GM21367 (cell line): ENCODE measurements around the gene DLX5.

Experiments used
- ATAC-seq: cut with Tn5 transposase; IDR thresholded peaks from one replicate; pipeline ENCODE4 v1.9.1; 2021; ENCODE audit not compliant: unreplicated experiment

DLX5 gene

DNA sequence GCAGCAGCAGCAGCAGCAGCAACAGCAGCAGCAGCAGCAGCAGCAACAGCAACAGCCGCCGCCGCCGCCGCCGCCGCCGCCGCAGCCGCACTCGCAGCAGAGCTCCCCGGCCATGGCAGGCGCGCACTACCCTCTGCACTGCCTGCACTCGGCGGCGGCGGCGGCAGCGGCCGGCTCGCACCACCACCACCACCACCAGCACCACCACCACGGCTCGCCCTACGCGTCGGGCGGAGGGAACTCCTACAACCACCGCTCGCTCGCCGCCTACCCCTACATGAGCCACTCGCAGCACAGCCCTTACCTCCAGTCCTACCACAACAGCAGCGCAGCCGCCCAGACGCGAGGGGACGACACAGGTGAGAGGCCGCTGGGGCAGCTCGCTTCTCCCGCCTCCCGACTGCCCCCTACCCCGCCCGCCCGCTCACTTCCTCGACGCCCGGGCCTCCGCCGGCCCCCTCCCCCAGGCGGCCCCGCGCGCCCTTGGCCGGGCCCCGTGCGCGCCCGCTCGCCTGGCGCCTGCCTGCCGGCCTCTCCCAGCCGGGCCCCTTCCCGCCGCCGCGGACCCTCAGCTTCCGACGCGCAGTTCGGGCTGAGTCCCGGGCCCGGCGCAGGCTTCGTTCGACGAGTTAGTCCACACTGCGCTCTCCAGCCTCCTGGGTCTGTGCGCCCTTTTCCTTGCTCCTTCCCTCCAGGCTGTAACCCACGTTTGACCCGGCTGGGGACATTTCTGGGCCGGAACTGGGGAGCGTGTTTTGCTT, 18.4 kb downstream of the DLX5 start:
- peak; percentile 52 for ATAC-seq

DNA sequence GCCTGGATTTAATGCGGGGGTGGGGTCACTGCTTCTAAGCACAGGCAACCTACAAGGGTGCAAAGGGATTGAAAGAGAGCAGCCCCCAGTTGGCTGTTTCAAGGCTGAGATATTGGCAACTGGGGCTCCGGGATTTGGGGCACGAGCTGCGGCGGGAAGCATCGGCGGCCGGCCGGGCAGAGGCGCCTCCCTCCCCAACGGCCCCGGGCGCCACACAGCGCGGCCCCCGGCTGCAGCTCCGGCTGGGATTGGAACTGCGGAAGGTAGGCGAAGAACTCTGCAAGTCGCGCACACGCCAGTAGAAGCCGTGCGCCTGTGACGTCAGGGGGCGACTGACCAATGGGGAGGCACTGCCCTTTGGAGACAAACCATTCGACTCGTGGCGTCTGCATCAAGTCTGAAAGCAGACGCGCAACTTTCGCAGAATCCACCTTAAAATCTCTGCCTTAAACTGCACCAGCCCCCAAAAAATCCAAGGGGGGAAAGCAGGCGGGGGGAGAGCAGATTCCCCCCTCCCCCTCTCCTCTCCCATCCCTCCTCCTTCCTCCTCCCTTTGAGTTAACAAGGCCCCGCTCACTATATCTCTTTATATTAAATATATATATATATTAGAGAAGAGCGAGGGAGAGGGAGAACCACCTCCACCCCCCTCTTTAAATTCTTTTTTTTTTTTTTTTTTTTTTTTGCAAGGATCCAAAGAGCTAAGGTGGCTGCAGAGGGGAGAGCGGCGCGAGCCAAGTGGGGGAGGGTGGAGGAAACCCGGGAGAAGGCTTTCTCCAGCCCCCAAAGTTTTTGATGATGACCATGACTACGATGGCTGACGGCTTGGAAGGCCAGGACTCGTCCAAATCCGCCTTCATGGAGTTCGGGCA, 19.2 kb downstream of the DLX5 start, which contains the start of gene DLX6:
Gene DLX6 (plus strand): TSS at position 371 of the 872 bp plus-strand sequence. CDS start 425 bp downstream, at position 796.
- ATAC-seq, result no peak

DNA sequence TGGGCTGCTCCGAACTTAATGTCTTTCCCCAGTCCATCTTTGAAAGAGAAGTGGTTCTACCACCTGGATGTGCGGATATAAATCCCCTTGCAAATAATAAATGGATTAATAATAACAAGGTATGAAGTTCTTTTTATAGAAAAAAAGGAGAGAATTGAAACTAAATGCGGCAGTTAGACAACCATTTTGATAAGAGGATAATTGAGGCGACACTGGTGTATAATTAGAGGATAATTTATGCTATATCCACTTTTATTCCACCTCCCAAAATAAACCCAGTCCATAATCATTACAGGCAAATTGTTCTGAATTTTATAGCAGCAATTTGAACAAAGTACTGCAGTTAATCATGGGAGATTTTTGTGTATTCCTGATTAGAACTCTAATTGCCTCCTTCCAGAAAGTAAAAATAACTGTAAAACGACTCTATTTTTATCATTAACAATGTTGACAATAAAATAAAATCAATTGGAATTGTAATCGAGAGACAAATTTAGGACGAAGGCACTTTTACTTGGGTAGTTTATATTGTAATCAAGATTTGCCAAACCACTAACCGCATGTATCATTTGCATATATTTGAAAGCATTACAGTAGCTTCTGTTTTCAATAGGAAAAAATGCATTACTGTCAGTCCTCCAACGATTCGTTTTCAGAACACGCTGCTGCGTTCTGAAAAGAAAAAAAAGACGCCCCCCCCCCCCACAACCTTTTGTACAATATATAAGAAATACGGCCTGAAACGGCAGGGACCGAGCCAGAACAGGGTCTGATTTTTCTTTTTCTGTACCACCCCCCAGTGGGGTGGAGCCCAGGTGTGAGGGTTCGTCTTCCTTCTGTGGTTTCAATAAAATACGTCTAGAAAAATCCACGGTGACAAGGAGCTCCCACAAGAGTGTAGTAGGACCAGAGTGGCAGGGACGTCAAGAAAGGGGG, 20.1 kb downstream of the DLX5 start:
- ATAC-seq, result no peak

DNA sequence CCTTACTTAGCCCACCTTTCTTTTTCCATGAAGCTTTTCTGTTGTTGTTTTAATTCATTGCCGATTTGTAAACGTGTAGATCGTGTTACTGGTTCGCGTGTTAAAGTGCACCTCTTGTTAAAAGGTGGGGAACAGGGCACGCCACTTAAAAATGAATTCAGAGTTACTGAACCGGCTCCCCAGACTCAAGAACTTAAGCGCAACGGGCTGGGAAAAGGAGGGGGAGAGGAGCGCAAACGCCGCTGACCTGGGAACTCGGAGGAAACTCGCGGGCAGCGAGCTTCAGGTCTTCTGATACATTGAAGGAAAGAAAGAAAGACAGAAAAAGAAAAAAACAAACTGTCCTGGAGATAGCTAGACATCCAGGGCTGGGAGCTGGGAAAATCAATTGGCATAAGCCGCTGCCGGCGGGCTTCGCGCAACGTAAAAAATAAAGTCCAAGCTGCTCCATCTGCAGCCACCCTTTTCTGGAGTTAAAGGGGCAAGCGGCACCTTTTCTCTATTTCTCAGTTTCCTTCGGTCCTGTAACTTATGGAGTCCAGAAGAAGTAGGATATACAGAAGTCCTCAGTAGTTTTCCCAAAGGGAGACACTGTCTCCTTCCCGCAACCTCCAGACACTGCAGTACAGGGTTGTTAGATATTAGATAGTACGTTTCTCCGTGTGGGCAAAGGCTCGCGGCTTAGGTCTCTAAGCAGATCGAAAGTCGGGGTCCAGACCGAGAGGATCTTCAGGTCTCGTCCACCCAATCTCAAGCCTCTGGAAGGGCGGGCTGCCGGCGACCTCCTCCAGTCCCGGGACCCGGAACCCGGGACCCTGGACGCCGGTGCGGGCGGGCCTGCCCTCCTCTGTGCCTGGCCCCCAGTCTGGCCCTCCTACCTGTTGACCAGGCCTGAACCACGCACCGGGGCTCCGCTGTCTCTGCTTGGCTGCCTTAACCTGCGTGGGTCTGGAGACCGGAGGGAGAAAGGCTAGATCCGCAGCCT, 21.1 kb downstream of the DLX5 start:
- no peak for ATAC-seq

DNA sequence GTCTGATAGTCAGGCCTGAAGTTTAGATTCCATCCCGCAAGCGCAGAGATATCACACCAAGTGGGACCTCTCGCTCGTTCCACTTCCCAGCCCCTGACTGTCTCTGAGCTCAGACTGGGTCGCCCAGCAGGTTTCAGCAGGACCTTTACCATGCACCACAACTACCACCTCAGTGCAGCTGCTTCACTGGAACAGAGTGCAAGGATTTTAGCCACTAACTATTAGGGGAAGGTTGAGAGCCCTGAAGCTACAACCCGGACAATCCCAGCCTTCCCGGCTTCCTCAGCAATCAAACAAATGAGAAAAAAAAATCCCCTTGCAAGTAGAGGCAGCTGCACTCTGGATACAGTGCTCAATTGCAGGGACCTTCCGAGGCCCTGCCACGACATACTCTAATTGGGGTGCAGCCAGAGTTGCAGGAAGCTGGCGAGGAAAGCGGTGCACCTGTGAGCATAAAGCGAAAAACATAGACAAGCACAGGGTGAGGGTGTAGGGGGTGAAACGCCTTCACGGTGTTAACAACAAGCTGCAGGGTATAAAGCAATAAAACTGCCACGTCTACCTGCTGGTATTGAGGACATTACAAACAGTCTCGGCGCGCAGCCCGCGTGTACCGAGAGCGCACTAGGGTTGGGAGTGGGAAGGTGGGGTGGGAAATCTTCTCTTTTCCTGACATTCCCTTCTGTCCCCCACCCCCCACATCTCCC, 21.9 kb downstream of the DLX5 start:
- no peak for ATAC-seq

DNA sequence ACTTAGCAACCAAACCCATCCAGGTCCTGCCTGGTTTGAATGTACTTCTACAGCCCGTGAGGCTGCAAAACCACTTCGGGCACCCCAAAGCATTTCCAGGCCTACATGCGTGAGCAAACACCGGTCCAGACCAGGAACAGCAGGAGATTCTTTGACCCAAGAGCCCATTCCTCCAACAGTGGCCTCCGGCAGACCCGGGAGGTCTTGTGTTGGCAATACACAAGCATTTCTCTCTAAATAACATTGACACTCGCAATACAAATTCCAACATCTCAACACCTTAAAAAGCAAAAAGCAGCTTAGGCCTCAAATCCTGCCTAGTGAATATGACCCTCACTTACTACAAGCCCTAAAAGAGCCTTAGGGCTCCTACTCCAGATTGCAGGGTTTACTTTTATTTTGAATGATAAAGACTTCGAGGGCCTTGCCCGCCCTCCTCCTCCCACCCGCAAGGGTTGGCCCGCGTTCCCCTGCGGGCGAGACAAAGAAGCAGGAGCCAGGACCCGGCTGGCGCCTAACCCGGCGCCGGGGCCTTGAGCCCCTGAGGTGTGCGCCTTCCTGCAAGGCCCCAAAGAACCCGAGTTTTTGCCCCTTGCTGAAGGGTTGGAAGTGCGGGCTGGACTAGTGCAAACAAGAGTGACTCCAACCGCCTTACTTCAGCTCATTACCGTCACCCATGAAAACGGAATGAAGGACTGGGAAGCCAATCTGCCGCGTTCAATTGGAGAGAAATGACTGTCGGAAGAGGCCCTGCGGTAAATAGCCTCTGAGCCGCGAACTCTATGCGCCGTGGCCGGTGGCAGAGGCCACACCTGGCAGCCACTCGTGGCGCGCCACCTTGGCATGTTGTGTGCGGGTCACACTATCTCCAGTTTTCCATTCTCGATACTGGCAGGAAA, 22.7 kb downstream of the DLX5 start:
- no peak for ATAC-seq

DNA sequence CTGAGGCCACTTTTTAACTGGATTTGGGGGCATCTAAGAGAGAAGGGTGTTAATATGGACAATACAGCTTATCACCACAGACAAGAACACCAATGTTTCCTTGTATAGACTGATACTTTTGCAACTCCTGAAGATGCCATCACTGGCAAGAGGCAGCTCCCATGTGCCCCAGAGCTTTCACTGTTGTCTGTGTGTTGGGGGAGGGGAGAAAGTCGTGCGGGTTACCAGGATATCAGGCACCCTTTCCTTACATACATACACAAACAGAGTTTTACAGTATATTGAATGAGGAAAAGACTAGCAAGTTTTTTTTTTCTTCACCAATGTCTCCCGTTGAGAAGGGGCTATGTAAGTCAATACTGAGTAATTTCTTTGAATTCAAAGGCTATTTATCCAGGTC, 23.4 kb downstream of the DLX5 start:
- ATAC-seq, result no peak

DNA sequence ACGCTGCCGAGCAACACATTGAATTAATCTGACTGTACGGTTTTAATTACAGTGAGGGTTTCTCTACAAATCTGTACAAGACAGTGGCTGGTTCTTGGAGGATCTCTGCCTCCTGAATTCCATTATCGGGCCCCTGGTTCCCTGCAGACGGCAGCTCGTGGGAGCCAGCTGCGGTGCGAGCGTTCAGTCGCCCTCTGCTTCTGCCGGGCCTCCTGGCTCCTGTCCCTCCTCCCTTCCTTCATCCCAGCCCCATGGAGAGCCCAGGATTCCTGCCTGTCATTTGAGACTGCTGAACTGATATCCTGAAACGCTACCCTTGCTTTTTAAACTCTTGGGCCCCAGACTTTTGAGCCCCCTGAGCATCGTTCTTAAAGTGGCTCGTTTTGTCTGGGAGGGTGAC, 25.9 kb downstream of the DLX5 start:
- no peak for ATAC-seq

DNA sequence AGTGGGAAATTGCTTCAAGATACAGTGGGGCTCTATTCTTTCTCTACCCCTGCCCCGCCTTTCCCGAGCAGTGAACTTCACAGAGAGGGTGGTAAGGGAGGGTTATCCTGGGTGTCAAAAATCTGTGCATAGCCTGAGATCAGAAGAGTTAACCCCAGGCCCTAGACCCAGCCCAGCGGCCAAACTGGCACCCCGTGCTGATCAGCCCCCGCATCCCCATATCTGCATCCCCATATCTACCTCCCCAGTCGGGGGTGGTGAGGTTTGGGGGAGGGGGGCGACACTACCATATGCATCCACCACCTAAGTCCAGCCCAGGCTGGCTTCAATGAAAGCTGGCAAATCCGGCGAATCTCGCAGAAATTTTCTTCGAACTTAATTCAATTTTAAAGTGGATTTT, 26.3 kb downstream of the DLX5 start:
- ATAC-seq, result no peak

DNA sequence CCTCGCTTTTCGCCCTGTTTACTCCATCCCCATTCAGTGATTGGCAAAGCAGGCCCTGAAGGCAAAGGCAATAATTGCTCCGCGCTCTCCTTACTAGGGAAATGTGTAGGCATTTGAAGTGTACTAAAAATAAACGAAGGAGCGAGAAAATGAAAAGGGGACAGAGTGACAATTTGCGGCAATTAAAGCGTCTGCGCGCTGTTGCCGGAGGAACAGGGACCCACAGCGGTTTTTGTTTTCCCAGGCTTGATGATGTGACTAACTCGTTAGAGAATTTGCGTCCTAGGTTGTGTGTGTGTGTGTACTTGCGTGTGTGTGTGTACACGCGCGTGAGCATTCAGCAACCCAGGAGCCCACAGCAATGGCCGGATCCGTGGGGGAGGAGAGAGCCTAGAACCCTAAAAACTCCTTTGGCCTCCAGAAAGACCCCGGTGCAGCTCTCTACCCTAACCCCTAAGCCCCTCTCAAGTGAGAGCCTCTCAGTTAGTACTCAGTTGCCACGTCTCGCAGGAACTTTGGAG, 27.1 kb downstream of the DLX5 start:
- no peak for ATAC-seq

DNA sequence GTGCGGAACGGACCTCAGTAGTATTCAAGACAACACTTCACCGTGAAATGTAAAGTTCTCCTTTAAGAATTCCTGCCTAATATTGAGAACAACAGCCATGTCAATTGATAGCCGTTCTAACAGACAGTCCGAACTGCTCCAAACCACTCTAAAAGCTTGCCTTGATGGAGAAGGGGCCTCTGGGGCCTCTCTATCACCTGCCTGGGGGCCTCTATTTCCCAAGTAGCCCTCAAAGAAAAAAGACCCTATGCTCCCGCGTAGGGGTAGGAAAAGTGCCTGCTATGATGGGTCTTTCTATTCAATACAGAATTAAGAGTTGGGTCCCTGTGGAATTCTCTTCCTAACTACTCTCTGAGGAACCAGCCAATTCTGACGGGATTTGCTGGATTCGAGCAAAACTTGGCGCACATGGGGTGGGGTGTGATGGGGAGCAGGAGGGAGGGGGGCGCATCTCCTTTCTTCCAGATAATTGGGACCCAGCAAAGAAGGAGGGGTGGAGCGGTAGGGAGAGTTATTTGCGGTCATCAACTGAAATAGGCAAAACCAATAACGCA, 27.6 kb downstream of the DLX5 start:
- no peak for ATAC-seq

DNA sequence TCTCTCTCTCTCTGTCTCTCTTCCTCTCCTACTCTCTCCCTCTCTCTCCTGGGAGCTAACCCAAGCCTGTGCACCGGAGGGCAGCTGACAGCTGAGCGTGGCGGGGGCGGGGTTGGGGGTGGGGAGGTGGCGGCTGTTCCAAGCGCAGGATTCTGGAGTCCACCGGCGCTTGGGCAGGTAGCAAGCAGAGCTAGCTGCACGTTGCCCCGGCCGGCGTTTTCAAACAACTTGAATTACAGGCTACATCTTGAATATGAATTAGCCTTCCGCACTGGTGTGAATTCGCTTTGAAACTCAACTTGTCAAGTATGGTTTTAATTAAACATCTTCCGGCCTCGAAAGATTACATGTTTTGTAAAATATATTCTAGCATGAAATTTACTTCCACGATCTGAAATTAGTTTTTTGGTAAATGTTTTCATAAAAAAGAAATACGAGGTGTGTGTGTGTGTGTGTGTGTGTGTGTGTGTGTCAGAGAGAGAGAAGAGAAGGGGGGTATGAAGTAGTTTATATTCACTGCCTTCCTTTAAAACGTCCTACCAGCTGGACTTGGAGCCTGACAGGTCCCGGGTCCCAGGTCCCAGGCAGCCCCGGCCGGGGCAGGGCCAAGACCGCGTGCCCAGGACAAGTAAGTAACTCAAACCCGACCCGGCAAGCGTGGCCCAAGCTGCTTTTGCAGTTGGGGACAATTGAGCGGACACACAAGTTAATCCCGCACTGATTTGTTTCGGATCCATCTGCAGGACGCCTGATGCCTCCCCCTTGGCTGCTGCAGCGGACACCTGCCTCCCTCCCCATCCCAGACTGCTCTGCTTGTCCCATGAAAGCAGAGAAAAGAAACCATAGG, 28.3 kb downstream of the DLX5 start:
- ATAC-seq, result no peak

DNA sequence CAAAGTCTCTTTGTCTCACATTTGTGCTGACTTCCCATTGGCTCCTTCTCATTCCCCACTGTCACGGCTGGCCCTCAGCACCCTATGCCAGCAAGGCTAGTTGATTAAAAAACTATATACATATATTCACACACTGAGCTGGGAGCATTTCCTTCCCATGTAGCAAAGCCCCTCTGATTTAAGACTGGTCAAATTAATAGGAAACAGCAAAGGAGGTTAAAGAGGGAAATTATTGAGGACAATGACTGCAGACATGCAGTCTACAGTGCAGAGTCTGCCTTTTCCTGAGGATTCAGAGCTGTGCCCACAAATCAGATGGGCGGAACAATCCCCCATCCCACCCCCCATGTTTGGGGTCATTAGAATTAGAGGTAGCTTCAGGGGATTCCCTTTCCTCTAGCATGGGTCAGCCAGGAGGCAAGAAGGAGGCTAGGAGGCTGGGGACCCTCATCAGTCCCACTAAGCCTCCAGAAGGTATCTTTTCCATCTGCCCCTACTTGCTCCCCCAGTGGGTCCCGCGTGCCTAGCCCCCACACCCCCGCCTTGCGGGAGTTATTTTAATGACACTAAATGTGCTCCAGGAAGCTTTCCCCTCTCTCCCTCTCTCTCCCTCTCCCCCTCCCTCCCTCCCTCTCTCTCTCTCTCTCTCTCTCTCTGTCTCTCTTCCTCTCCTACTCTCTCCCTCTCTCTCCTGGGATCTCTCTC, 29.1 kb downstream of the DLX5 start:
- ATAC-seq, result no peak

DNA sequence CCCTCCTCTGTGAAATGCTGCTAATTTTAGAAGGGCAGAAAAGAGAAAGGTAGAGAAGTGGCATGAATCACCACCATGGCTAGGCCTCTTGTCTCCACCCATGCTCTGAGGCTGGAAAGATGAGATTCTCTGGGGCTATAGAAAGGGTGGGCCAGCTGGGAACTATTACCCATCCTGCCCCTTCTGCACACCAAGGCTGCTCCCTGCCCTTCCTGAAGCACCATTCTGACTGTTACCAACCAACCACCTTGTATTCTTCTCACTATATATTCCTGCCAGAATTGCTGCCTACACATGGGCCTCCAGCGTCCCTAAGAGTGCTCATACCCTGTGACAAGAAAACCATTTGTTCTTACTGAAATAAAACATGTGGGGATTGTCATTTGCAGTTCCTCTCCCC, 30.7 kb downstream of the DLX5 start:
- ATAC-seq, result no peak

DNA sequence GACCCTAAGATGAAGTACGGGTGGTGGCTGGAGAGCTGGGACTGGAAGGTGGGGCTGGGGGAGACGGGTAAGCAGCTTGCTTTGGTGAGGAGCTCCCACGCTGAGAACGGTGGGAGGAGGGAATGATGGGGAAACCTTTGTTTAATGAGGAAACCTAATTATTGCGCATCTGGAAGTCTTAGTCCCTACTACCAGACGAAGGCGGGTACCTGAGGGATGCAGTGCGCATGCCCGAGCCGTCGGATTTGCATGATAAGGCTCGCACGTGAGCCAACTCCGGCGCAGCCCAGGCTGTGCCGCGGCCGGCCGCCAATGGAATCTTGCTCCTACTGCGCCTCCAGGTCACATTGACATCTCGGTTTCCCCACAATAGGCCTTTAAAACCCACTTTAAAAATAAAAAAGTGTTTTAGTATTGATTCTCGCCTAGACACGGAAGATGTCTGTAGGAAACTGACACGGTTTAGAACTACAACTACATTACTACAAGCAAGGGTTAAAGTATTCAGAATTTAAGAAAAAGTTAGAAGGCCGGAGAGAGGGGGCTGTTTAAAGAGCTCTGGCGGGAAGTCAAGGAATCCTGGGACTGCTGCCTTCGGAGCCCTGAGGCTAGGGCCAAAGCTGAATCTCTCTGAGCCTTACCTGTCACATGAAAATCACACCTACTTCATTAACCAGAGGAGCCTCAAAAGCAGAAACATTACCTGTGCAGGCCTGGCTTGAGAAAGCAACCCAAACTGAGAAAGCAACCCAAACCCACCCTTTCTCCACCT, 31.4 kb downstream of the DLX5 start:
- ATAC-seq, result no peak
